Stimulated activated CD8-positive, alpha-beta memory T cell treated with anti-CD3 and anti-CD28 coated beads, Interleukin-15, amount 100 ng/mL, for 4 hours (primary cell): ENCODE data around the gene RPL32.
"Not testable (repeated sequence)": the region's sequence is repeated elsewhere in the genome, so short reads cannot be mapped to it uniquely, and the experiment has no call there.

Experiments
- DNase-seq, 2 donors: peaks; one replicate each; pipeline ENCODE4 v3.0.0-alpha.2; 2020; ENCODE audit warnings: low read depth in 2 of 2

The RPL32 gene

GRCh38 chr3:12868039-12869034 is 27.0 kb upstream of the RPL32 start:
- peak in 1 of 2 donors; percentile 32 for DNase-seq

- no peak for DNase-seq
These were observed 25.5 kb upstream of the RPL32 start for GRCh38 chr3:12866836-12867235.

- DNase-seq, result no peak
These were observed 23.9 kb upstream of the RPL32 start for GRCh38 chr3:12865271-12865670.

- DNase-seq, result no peak
These were observed 21.0 kb upstream of the RPL32 start for GRCh38 chr3:12862387-12862786.

GRCh38 chr3:12861611-12862010 is 20.2 kb upstream of the RPL32 start:
- DNase-seq, result no peak

- no peak for DNase-seq
These were observed 18.5 kb upstream of the RPL32 start for GRCh38 chr3:12859840-12860239.

- no peak for DNase-seq
These were observed 15.3 kb upstream of the RPL32 start for GRCh38 chr3:12856626-12857025.

GRCh38 chr3:12854565-12854964 is 13.2 kb upstream of the RPL32 start:
- DNase-seq, result no peak

- DNase-seq, result not testable (repeated sequence)
These were observed 12.5 kb upstream of the RPL32 start for GRCh38 chr3:12853847-12854246.

- DNase-seq, result no peak
These were observed 10.8 kb upstream of the RPL32 start for GRCh38 chr3:12852201-12852600.

GRCh38 chr3:12845811-12846210 is 4.4 kb upstream of the RPL32 start:
- no peak for DNase-seq

GRCh38 chr3:12842469-12842868 is 1.1 kb upstream of the RPL32 start:
- DNase-seq, result no peak

- DNase-seq, result no peak
These were observed 584 bp upstream of the RPL32 start for GRCh38 chr3:12841970-12842328.

- peak in 1 of 2 donors; percentile 24 for DNase-seq
These were observed 695 bp downstream of the RPL32 start for GRCh38 chr3:12840591-12841148.

- DNase-seq, result not testable (repeated sequence)
These were observed 1.2 kb downstream of the RPL32 start for GRCh38 chr3:12840148-12840547.

- no peak for DNase-seq
These were observed 2.0 kb downstream of the RPL32 start for GRCh38 chr3:12839156-12839946.

- no peak for DNase-seq
These were observed 3.0 kb downstream of the RPL32 start for GRCh38 chr3:12838179-12838965.

- DNase-seq, result no peak
These were observed 3.9 kb downstream of the RPL32 start for GRCh38 chr3:12837295-12837986.

GRCh38 chr3:12835052-12835665 is 6.2 kb downstream of the RPL32 start:
- DNase-seq, result no peak
